GM19023 (cell line): ENCODE data around the gene KCNB1.

Experiments
- ATAC-seq: cut with Tn5 transposase; IDR thresholded peaks from one replicate; pipeline ENCODE4 v1.9.1; 2021; ENCODE audit warnings: mild to moderate bottlenecking, moderate library complexity; ENCODE audit not compliant: unreplicated experiment

Gene KCNB1

DNA sequence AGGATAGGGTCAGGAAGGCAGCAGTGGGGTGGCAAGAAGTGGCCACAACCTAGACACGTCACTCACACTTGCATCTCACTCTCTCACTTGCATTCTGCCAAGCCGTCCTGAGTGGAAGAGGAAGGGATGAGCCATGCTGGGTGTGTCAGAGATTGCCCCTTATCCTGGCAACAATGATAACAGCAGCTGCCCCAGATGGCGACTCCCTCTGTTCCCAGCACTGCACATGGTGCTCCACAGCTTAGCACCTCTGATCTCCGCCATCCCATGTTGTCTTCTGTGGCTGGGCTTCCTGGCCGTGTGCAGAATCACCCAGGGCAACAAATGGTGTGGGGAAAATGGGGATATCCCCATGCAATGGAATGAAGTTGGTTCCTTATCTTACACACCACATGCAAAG lies 11.1 kb downstream of the KCNB1 start:
- ATAC-seq: no peak

DNA sequence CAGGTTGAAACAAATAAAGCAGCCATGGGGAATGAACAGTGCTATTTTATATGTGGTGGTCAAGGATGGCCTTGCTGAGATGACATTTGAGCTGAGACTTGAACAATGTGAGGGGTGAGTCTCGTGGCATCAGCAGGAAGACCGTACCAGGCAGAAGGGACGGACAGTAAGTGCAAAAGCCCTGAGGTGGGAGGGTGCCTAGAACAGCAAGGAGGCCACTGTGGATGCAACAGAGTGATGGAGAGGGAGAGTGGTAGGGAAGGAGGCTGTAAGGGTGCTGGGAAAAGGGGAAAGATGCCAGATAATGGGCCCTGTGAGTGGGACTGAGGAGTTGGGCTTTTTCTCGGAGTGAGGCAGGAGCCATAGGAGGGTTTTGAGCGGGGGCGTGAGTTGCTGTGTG lies 11.5 kb downstream of the KCNB1 start:
- no peak for ATAC-seq

DNA sequence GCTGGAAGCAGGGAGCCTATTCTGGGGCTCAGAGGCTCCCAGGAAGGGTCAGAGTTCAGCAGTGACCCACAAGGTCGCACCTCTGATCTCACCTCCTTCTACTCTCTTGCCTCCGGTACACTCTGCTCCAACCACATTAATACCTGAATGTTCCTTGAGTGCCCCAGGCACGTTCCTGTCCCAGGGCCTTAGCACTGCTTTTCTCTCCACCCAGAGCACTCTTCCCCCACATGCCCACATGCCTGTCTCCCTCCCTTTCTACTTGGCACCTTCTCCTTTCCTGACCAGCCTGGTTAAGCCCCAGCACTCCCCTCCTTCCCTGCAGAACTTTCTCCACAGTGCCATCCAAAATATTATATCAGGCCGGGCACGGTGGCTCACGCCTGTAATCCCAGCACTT lies 13.4 kb downstream of the KCNB1 start:
- no peak for ATAC-seq

DNA sequence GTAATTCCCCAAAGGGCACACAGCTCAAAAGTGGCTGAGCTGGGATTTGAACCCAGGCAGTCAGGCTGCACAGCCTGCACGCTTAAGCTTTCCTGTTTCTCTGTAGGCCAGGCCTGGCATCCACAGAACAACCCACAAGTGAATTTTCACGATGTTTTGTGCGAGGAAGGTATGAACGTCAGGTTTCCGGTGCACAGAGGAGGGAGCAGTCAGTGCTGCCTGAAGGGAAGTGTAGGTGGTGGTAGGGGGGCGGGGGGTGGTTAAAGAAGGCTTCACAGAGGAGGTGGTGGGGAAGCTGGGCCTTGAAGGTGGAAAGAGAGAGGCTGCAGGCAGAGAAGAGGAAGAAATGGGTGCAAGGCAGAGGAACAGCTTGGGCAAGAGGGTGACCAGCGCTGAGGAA lies 14.1 kb downstream of the KCNB1 start:
- no peak for ATAC-seq

DNA sequence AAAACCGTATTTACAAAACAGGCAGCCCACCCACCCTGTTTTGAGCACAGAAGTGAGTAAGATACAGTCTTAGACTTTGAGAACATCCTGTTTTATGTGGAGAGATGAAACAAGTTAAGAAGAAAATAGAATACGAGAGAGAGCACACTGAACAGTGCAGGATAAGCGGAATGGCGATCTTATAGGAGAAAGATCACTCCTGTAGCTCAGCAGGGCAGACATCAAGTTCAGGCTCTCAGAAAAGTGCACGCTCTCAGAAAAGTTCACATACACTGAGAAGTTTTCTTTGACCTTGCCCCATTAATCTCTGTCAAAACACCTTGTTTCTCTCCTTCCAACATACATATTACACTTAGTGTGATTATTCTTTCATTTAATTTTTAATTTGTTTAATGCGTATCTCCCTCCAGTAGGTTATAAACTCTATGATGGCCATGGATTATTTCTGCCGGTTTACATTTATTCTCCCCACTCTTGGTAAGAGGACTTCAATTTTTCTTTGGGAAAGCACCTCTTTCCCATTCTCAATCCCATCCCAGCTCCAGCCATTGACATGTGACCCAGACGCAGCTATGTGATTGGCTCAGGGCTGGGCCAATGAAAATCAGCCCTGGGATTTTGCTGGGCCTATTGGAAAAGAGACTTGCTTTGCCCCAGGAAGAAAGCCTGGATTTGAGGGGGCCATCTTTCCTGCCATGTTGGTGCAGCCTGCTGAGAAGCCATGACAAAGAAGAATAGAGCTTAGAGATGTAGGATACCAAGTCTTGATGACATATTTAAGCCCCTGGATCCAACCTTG lies 16.2 kb downstream of the KCNB1 start:
- ATAC-seq: no peak

DNA sequence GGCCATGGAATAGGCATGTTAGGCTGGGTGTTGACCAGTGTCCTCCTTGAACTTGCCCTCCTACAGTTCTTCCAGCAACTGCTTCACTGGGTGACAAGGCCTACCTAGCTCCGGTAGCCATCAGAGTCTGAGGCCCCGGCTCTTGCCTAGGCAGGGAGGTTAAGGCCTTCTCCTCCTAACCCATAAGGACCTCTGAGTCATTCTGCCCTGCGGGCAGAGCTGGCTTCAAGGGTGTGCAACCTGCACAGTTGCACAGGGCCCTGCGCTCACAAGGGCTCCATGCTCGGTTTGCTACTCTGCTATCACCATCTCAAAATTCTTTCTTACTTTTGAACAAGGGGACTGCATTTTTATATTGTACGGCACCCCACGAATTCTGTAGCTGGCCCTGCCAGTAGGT lies 17.9 kb downstream of the KCNB1 start:
- no peak for ATAC-seq

DNA sequence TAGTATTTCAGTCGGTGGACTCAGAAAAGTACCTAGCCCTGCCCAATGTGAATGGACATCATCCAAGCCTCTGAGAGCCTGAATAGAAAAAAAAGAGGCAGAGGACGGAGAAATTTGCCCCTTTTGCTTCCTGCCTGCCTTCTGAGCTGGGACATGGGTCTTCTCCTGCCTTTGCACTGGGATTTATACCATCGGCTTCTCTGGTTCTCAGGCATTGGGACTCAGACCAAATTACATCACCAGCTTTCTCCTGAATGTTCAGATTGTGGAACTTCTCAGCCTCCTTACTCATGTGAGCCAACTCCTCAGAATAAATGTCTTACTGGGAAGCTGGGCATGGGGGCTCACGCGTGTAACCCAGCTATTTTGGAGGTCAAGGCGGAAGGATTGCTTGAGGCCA lies 19.8 kb downstream of the KCNB1 start:
- no peak for ATAC-seq

DNA sequence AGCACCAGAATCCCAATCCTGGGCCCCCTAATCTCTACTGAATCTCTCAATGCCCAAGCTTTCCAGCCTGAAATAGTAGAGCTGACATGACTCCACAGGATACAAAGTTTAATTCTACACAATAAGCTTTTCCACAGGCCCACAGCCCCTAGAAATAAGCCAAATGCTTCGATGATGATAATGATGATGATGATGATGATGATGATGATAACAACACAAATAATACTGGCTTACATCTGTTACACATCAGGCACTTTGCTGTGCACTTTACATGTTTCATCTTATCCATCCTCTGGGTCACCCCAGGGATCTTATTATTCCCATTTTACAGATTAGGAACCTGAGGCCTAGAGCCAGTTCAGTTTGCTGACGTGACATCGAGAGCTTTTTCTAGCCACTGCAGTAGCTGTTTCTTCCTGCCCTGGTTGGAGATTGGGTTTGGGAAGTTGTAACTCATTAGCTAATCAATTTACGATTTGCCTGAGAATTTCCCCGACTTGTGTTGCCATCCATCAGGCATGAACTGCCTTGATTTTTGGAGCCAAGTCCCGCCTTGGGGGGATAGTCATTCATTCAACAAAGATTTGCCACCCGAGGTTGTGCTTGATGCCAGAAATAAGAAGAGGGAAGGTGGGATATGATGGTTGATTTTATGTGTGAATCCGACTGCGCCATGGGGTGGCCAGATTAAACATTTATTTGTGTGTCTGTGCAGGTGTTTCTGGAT lies 20.4 kb downstream of the KCNB1 start:
- ATAC-seq: no peak

DNA sequence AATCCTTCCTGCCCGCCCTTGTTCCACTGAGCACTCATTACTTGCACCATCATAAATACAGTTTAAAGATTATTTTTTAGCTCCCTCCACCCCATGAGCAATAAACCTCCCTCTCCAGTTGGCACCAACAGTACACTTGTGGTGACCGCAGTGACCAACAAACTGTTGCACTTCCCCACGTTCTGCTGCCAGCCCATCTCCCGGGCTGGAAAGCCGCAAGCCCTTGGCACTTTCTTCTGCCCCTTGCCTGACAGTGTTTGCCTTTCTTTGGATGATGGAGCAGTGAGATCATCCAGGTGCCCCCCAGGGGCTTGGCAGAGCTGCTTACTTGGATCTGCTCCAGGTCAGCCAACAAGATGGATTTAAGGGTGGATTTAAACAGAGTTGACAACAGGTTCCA lies 21.6 kb downstream of the KCNB1 start:
- ATAC-seq: no peak

DNA sequence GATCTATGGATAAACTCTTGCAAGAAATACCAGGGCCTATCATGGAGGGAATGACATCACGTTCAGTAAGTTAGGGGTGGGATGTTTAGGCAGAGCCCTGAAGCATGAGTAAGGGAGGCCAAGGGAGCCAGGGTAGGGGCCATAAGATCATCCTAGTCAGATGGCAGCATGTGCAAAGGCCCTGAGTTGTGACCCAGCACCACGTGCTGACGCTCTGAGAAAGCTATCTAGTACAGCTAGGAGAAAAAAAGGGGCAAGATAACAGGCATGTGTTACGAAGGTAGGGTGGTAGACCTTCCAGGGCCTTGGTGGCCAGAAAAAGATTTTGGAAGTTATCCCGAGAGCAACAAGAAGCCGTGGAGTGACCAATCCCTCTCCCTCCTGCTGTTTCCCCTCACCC lies 22.3 kb downstream of the KCNB1 start:
- ATAC-seq: no peak

DNA sequence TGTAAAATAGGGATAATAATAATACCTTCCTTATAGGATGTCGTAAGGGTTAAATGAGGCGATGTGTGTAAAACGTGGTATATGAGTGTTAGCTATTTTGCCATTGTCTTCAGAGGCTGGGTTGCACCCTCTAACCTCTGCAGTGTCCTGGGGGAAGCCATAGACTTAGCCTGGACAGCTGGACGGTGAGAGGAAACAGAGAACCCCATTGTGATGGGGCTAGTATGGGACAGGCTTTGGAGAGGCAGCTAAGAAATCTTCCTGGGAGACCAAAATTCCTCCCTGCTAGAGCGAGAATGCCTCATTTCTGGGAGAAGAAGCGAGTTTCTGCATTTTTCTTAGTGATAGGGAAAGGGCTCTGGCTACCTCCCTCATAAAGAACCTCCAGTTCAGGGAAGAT lies 22.8 kb downstream of the KCNB1 start:
- no peak for ATAC-seq

DNA sequence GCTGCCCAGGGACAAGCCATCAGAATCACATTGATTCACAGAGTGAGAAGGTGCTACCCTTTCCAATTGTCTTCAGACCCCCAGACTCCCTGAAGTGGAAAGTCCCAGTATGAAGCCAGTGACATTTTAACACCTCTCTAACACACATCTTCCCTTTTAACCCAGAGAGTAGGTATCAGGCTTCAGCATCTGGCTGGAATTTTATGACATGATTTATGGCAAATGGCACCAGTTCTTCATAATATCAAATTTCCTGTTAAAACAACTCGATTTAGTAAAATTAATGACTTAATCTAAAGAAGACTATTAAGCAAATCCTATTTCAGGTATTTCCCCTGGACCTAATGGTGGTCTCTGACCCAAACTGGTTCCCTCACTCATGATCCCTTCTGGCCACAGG lies 25.0 kb downstream of the KCNB1 start:
- no peak for ATAC-seq

DNA sequence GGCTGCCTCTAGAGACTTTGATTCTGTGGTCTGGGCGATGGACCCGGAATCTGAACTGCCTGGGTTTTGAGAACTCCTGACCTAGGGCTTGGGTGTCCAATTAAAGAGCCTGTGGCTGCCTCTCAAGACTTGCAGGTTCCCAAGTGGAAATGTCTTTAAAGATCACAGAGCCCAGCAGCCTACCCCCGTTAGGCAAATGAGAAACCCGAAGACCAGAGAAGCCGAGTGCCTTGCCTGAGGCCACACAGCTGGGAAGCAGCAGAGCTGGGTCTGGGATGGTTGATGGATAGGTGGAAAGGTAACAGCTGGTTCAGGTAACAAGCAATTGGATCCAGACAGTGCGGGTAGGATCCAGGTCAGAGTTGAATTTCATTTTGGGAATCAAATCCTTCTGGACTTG lies 25.8 kb downstream of the KCNB1 start:
- no peak for ATAC-seq

DNA sequence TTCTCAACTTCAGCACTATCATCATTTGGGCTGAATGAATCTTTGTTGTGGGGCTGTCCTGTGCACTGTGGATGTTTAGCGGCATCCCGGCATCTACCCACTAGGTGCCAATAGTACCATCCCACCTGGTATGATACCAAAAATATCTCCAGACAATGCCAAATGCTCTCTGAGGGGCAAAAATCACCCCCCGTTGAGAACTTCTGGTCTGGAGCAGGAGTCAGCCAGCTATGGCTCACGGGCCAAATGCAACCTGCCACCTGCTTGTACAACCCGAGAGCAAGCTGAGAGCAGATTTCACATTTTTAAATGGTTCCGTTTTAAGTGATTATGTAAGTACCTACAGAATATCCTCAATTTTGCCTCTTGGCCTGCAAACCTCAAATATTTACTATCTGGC lies 26.8 kb downstream of the KCNB1 start:
- no peak for ATAC-seq

DNA sequence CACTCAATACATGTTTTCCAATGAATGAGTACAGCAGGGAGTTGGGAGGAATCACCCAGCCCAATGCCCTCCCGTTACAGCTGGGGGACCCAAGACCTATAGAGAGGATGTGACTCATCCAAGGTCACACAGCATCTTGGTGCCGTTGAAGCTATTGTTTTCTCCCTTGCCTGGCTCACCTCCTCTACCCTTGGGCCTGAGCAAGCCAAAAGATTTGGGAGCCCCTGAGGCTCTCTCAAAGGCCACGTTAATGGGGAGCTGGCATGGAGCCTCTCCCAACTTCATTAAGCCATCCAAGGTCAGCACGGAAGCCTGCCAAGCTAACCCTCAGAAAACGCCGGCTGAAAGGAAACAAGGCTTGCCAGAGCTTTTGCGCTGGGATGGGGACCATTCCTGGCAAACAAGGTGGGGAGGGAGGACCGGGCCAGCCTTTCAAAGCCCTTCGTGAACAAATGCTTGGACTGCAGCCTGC lies 30.4 kb downstream of the KCNB1 start:
- no peak for ATAC-seq

DNA sequence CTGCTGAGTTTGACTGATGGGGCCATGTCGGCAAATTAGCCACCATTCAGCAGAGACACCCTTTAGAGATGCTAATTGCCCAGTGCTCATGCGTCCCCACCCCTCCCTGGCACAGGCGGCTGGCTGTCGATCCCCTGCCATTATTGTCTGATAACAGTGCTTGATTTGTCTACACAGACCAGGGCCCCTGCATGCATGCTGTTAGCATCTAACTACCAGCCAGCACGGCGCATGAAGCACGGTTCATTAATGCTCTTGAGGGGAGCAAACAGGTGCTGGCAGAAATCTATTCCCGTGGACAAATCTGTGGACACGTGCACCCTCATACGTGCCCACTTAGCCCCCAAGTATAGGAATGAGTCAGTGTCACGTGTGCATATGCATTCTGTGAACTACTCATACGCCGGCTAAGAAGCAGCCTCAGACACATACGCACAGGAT lies 32.2 kb downstream of the KCNB1 start:
- ATAC-seq: no peak

DNA sequence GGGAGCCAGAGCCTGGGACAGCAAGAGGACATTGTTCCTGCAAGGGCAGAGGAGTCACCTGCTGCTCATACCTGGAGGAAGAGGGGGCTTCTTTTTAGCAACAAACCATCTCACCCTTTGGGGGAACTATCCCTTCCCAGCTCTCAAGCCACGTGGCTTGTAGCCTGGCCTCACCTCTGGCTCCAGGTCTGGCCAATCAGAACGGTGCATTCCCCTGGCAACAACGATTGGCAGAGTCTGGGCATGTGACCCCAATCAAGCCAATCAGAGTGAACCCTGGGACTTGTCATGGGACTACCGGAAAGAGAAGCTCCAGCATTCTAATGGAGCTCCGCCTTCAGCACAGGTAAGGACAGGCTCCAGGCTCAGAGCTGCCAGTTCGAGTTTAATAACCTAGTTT lies 33.6 kb downstream of the KCNB1 start:
- no peak for ATAC-seq

DNA sequence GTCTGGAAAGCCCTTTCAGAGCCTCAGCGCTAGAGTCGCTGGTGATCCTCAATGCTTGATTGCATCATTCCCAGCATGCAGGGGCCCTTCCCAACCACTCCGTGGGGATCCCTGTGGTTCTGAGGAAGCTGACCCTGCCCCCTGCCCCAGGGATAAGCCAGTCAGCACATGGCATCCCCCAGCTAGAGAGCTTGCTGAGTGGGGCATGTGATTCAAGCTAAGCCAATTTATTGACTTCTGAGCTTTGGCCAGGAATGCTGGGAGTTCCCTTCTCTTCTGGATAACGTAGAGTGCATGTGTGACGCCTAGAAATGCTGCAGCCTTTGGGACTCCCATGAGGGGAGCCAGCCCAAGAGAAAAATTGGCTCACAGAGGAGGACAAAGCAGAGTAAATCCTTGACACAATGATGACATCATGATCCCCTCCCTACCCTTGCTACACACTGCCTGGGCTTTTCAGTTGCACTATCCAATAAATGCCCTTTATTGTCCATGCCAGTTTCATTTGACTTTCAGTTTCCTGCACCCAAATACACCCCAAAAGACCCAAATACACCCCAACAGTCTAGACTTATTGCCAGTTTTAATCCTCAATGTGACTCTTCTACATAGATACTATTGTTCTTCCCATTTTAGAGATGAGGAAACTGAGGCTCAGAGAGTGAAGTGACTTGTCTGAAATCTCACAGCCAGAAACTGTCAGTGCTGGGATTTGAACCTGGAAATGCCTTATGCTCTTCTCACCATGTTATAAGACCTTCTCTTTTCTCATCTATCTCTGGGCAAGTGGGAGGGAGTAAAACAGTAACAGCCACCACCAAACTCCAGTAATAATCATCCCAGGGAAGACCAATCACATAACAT lies 34.3 kb downstream of the KCNB1 start:
- no peak for ATAC-seq

DNA sequence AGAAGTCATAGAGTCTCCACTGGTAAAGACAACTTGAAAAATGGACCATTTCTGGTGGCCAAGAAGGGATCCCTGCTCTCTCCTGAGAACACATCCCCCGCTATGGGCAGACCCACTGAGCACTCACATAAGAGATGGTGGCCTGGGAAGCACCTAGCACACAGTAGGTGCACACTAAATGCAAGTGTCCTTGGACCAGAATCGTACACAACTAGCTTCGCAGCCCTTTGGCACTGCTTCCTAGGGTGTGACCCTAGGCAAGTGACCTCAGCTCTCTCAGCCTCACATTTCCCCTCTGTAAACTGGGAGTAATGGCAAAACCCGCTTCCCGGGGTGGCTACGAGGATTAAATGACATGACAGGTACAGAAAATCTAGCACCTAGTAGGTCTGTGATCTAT lies 35.1 kb downstream of the KCNB1 start:
- ATAC-seq: no peak

DNA sequence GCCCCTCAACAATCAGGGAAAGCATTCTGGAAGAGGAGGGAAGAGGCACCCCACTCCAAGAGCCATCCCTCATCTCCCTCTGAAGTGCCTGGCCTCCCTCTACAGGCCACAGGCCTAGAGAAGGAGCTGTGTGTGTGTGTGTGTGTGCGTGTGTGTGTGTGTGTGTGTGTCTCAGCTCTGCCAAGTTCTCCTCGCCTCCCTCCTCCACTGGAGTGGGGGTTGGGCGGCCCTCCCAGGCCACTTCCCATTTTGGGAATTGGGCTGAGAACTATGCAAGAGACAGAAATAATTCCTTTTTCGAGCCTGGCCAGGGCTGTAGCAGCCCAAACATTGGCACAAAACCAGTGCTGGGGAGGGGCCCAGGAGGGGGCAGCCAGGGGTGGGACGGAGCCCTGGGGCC lies 35.7 kb downstream of the KCNB1 start:
- ATAC-seq: no peak

DNA sequence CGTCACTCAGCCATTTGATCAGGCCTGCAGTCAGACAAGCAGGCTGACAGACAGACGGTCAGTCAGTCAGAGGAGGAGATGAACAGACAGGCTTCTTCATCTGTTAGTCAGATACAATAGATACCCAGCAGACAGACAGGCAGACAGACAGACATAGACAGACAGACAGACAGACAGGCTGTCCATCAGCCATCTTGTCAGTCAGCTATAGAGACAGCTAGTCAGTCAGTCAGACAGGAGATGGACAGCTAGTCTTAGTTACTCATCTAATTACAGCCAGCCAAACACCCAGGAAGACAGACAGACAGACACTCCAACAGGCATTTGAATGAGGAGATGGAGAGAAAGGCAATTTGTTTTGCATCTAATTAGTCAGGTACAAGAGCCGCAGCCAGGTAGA lies 36.4 kb downstream of the KCNB1 start:
- ATAC-seq: no peak

DNA sequence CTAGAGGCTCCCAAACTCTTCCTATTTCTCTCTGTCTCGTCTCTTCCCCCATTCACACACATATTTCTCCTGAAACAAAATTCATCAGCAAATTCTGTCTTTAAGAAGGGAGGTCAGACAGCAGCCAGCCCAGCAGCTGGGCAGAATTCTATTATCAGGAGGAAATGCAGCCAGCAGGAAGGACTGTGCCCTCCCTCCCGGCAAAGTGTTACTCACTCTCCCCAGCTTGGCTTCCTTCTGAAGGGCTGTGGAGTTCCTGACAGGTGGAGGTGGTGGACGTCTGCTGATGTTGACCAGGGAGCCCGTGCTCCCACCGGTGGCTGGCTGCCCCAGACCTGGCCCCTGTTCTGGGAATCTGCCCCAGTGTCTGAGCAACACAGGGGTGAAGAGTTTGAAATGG lies 37.3 kb downstream of the KCNB1 start:
- no peak for ATAC-seq
